HG03108 (cell line): ENCODE measurements around the gene ATOSB.

Experiments
- ATAC-seq: cut with Tn5 transposase; IDR thresholded peaks from one replicate; pipeline ENCODE4 v1.9.1; 2021; ENCODE audit warnings: moderate library complexity; ENCODE audit not compliant: unreplicated experiment

ATOSB gene

DNA sequence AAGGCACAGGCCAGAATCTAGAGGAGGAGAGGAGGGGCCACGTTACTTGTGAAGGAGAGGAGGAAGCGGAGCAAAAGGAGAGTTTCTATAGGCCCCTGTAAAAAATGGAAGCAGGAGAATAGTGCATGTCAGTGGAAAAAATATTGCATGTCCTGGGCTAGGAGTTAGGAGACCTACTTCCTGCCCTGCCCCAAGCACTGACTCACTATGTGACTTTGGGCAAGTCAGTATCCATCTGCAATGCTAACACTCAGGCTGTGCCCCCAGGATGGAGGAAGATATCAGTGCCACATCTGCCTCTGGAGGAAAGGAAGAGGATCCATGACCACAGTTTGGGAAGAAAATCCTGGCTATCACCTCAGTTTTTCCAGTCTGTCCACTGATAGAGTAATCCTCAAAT is 26.2 kb downstream of the ATOSB start:
- ATAC-seq: no peak

DNA sequence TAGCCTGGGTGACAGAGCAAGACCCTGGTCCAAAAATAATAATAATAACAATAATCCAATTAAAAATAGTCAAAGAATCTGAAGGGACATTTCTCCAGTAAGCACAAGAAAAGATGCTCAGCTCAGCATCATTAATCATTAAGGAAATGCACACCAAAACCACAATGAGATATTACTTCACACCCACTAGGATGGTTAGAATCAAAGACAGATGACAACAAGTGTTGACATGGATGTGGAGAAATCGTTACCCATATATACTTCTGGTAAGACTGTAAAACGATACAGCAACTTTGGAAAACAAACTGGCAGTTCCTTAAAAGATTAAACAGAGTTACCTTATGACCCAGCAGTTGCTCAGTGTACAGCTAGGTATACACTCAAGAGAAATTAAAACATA is 30.6 kb downstream of the ATOSB start:
- ATAC-seq: no peak

DNA sequence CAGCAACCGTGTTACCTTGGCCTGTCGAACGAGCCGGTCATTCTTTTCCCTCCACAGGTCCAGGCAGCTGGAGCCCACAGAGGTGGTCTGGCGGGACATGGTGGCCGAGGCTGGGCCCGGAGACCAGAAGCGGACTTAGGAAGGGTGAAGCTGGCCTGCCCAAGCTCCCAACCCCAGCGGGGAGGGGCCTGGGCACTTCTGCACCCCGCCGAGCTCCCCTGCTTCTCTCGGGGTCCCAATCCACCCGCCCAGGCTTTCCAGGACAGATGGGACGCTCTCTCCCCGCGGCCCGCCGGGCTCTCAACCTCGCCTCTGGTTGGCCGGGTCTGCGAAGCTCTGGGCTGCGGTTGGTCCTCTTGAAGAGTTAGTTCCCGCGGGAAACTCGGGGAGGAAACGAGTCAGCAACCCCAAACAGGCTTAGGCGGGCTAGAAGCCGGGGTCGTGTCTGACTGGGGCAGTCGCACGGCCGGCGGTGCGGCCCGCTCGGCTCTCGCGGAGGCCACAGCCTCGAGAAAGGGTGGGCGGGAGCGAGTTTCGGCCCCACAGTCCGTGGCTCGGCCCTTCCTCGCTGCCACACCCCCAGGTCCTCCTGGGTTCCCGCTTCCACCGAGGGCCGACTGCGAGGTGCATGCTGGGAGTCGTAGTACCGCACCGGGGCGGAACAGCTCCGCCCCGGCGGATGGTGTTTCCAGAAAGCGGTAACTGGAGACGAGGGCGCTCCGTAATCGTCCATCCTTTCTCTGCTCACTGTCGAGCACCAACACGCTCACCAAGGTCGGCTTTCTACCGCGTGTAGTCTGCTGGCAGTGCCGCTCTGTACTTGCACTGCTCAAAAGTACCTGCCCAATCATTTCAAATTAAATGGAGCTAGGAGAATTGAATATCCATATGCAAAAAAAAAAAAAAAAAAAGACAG is 36.0 kb downstream of the ATOSB start, which contains the start of gene FANCG:
FANCG (minus strand) TSS at position 517 of the 916 bp plus-strand sequence; CDS start at position 99, 418 bp downstream.
- peak; percentile 92 for ATAC-seq

DNA sequence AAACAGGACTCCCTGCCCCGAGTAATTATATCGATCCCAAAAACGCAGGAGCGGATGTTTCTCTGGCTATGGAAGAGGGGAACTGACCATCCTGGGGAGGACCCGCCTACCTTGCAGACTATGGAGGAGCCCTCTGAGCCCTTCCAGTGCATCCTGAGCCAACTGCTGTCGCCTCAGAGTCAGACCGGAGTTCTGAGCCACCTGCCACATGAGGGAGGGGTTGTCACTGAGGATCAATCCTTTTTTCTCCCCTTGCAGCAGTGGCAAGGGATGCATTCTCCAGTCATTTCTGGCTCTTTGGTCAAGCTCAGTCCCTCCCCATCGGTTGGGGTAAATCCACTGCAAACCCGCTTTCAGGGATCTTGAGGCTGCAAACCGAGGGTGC is 36.6 kb downstream of the ATOSB start:
- ATAC-seq: no peak

DNA sequence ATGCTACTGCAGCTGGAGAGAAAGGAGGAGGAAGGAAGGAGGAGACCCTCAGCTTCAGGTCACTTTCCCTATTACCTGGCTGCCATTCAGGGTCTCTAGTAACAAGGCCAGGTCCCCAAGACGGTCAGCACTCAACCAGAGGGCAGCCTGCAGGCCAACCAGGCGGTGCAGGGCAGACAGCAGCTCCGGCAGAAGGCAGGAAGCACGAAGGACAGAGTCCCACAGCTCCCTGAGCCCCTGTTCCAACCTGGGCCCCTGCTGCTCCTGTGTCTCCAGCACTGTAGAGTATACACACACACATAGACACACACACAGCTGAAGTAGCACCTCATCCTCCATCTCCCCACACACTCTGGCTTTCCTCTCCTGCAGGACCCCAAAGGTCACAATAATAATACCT is 37.6 kb downstream of the ATOSB start:
- ATAC-seq: no peak

DNA sequence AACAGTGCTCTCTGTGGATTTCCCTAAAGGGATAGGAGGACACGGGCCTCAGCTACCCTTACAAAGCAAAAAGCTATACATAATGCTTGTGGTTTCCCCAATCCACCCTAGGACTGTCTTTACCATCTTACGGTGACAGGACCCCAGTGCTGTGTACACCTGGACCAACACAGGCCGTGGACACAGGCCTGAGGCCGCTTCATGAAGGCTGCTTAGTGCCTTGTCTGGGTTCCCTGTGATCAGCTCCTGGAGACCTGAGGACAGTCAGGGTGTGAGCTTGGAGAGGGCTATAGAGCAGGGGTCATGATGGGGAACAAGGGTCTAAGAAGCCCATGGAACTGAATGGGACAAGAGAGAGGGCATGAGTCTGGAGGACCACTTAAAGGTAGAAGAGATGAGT is 38.8 kb downstream of the ATOSB start:
- ATAC-seq: no peak

DNA sequence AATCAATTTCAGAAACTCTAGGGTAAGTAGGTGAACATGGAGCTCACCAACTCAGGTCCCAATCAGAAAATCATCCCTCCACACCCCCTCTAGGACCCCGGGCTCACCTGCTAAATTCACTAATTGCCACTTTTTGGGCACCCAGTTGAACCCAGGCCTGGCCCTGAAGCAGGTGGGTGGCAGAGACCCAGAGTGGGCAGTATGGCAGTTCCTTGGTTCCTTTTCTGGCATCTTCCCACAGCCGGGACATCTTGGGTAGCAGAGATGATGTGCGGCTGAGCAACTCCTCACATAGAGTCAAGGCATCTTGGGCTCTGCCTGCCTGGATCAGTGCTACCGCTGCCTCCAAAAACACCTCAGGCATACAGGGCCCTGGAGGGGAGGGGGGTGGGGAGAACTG is 40.3 kb downstream of the ATOSB start:
- no peak for ATAC-seq

DNA sequence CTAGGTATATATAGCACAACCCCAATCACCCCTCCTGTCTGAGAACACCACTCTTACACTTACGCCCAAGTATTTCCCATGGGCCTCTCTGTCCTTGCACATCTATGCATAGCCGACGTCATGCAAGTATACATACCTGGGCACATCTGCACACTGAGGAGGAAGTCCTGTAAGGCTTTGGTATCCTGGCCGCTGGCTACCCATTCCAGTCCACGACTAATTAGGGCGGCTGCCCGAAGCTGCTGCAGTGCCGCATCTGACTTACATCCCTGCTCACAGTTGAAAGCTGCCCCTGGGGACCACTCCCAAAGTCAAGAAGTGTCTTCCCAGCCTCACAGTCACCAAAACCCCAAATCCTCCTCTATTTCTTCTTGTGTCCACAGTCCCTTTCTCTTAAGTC is 40.9 kb downstream of the ATOSB start:
- no peak for ATAC-seq

DNA sequence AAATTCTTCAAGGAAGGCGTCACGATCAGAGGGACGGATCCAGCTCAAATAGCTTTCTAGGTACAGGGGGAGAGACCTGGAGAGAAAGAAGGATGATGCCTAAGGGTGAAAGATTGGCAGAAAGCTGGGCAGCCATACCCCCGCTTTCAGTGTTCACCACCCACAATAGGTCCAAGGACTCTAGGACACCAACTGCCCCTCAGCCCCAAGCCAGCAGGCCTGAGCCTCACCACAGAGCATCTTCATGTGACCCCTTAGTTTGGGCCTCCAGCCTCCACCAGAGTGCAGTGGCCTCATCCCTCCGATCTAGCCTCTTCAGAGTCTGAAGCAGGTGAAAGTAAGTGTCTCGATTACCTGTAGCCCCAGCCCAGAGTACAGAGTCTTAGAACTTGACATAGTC is 41.5 kb downstream of the ATOSB start:
- no peak for ATAC-seq

DNA sequence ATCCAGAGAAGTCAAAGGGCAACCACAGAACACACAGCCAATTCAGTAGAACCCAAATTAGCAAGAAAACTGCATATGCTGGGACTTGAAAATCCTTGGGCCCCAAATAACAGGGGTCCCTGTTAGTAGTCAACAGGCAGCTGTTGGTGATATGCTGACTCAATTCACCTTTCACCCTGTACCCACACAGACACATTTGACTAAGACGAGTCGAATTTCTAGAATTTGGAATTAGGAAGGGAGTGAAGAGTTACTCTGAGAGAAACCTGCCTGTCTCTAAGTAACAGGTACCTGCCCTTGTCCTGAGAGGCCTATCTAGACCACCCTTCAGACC is 42.4 kb downstream of the ATOSB start:
- ATAC-seq: no peak

DNA sequence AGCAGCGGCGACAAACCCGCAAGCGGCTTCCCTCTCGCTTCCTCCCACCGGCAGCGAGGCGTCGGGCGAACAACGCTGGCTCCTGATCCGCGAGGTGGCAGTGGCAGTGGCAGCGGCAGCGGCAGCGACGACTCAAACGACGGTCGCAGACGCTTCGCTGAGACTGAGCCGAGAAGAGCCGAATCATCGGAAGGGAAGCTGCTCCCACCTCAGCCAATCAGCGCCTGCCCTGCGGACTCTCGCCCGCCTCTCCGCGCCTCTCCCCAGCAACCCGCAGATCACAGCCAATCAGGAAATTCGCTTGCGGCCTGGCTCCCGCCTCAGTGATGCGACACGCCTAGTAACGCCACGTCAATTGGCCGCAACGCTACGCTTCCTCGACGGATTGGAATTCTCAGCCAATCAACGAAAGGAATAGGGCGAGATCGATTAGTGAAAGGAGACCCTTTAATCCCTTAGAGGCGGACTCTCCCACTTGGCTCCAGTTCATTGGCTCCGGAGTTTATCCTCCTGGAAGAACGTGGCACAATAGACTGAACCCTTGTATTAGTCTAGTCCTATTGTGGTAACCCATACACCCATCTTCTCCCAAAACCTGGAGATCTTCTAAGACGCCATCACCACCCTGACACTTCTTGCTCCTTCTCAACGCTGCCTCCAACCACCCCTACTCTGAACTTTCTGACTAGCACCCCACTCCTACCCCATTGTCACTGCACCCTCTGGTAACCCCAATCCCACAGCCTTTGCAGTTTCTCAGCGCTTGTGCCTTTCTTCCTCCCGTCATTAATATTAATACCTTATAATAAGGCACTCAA is 43.0 kb downstream of the ATOSB start, which contains the start of gene VCP:
VCP (minus strand) TSS at position 165 of the 818 bp plus-strand sequence. CDS start 272 bp downstream, outside the sequence.
- peak; percentile 77 for ATAC-seq

DNA sequence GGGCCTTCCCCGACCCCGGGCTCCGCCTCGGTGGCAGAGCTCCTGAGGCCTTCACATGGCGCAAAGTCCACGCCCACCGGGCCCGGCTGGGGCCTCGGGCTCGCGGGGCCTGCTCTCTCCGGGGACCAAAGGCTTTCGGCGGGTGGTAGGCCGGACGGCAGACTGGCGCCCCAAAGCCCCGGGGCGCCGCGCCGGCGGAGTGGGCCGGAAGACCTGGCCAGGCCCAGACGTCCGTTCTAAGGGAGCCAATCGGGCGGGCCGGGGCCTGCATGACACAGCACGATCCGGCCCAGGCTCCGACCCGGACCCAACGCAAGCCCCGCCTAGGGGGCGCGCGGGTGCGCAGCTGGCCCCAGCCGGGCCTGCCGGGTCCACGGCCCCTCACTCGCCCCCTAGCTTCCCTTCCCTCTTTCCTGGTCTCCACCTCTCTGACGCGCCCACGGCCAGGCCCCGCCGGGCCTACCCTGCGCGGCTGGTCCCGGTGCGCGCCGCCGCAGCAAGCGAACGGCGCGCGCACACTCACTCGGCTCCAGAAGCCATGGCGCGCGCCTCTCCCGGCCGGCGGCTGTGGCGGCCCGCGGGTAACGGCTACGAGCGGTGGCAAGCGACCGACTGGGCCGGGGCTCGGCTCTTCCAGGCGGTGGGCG is 43.7 kb downstream of the ATOSB start:
- peak; percentile 47 for ATAC-seq

DNA sequence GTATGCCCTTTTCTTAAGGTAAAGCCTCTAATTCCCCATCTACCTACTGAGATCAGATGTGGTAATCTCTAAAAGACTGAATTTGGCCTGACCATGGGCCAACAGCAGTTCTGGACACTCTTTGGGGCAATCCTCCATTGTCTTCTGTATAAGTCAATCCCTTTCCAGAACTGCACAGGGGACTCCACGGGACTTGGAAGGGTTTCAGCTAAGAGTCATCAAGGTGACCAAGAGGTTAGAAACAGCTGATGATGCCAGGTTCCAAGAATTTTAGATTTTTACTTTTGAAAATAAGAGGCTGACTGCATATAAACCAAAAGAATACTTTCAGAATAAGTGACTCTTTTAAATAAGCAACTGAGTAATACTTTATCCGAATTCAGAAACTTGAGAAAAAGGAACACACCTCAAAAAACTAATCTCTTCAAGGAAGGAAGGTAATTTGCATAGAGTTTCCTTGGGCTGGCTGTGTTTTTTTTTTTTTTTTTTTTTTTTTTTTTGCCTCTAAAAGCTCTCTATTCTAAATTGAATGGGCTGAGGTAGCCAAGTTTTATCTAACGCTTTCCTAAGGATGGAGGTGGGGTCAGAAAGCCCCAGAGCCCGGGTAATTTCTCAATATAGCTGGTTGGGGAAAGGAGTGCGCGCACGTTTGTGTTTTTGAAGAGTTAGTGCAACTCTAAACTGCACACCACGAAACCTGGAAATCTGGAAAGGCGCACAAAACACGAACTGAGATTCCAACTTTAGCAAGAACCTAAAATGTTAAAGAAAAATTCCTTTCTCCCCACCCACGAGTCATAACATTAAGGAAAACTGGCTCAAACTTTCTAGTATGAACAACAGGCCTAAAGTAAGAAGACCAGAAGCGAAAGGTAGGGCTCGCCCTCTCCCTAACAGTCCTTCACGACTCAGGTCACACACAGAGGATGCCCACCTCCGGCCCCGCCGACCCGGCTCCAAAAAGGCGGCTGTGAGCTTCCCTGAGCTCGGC is 44.5 kb downstream of the ATOSB start:
- no peak for ATAC-seq

DNA sequence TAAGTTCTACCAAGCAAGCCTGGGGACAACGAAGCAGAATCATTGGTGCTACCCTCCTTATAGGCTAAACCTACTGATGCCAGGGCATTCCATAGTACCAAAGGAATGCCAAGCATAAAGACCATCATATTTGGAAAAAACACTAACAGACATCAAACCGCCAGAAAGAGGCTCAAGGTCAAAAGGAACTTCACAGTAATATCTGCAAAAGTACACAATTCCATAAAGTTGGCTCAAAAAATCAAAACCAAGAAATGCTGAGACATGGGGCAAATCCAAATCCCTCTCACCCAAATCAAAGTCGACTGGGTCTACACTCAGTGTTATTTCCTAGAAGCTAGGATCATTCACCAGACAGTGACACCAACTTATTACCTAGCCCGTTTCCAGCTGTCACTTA is 46.6 kb downstream of the ATOSB start:
- no peak for ATAC-seq

DNA sequence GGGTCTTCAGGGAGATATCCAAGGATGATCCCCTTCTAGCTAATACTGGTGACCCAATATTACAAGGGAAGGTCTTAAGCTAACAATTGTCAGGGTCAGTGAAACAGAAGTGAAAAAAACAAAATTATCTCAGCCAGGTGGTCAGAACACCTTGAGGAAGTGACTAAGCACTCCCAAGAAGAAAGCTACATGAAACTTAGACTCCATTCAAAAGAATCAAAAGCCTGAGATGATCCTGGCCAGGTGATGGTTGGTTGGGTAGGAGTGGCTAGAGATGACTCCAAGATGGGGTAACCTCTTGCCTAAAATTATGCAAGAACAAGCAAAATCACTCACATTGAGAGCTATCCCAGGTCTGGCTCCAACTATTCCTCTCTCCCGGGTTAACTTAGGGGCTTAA is 48.6 kb downstream of the ATOSB start:
- ATAC-seq: no peak

DNA sequence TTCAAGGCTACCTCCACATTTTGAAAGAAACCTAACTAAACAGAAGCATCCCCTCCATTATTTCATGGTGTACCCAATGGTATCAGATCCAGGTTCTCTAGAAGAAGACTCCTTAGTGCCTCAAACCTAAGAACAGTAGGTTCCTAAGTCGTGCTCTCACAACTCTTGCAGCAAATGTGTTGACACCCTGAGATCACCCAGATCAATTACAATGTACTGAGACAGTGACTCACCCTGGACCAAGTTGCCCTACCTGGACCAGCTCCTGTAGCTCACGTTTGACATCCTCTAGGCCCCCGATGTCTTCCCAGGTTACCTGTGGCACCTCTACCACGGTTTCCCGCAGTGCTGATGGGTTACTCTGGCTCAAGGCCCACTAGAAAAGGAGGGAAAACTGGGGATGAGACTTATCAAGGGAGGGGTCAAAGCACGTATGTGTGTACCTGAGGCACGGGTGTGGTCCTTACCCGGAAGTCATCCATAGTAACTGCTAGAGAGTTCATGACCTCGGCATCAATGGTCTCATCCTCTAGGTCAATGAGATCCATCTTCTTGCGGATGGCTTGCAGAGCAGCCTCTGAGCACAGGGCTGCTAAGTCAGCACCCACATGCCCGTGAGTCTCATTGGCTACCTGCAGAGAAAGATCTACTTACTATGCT is 55.0 kb downstream of the ATOSB start:
- no peak for ATAC-seq

DNA sequence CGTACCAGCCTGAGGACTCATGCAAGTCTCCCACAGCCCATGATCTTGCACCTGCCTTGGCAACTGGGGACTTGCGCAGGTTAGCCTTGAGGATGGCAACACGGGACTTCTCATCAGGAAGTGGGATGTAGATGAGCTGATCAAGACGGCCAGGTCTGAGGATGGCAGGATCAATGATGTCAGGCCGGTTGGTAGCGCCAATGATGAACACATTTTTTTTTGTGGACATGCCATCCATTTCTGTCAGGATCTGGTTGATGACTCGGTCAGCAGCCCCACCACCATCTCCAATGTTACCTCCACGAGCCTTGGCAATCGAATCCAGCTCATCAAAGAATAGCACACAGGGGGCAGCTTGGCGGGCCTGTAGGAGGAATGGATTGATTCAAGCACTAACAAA is 56.2 kb downstream of the ATOSB start:
- ATAC-seq: no peak

DNA sequence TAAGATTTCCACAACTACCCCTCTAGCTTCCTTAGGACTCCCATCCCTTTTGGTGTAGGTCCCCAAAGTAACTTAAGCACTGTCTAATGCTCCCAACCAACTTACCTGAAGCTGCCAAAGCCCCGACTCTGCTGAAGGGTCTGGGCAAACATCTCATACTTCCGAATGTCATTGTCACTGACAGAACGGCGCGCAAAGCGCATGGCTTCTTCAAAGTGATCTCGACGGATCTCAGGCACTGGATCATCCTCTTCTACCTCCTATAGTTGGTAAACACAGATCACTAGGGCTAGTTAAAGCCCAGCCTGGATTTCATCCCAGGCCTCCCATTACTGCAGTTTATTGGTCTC is 58.4 kb downstream of the ATOSB start:
- no peak for ATAC-seq

DNA sequence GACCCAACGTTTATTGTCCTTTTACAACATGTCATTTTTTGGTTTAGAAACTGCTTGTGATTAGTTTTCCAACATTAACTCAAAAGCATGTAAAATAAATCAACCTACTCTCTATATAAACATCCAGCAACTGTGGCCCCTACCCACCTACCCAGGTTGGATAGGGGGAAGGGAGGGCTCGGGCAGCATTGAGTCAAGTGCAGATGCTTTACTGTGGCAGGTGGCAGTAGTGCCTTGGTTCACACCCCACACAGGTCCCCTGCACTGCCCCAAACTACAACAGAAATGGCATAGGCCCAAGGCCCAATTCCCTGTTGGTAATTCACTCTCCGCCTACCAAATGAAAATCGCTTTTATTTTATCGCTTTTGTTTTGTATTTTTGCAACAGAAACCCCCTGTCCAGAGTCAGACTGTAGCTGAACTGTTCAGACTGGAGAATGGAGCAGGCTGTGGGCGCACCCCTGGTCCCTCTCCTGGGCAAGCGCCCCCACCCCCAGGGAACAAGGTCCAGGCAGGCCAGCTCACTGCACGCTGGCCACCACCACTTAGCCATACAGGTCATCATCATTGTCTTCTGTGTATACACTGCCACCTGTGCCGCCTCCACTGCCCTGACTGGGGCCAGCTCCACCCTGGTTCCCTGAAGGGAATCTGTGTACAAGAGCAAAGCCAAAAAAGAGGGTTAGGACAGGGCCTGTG is 58.9 kb downstream of the ATOSB start:
- ATAC-seq: no peak
